Ovary (tissue), 9 donors: Measurements from ENCODE around the gene CRIM1. TPM values are rescaled to one million over a fixed set of nuclear protein-coding genes. Genes with fewer than 3 reads are reported as not detected.

Source experiments
- DNase-seq, 5 donors: peaks; one replicate each; pipeline ENCODE4 v3.0.0-alpha.2; 2019 to 2020
- H3K27ac ChIP-seq, 2 donors: fragments of 200-600 bp; one replicate each; pipeline versions ENCODE4 v1.5.1 to v1.8.0; 2019 to 2022
- H3K27me3 ChIP-seq: fragments of 200-600 bp; one replicate; pipeline ENCODE4 v1.8.0; 2022
- H3K36me3 ChIP-seq: fragments of 200-600 bp; sonication (generic); one replicate; pipeline ENCODE4 v1.5.1; 2019
- H3K4me1 ChIP-seq: one replicate; pipeline ENCODE4 v1.8.1; 2013; ENCODE audit warnings: mild to moderate bottlenecking, moderate library complexity; ENCODE audit not compliant: insufficient read depth
- H3K4me3 ChIP-seq: fragments of 200-600 bp; sonication (generic); one replicate; pipeline ENCODE4 v1.5.1; 2017
- H3K9me3 ChIP-seq, 2 donors: fragments of 200-600 bp in 1 of 2; sonication (generic) in 1 of 2; one replicate each; pipeline versions ENCODE4 v1.5.1 to v1.8.1; 2013 to 2019; ENCODE audit warnings: mild to moderate bottlenecking in 1 of 2, moderate library complexity in 1 of 2
- CTCF ChIP-seq, 3 donors: fragments of 450-650 bp in 2 of 3; fragments of 200-600 bp in 1 of 3; IDR thresholded peaks; one replicate each; pipeline versions ENCODE4 v1.5.1 to v1.8.0; 2016 to 2022; ENCODE audit warnings: antibody characterized with exemption in 3 of 3, mild to moderate bottlenecking in 1 of 3
- EP300 ChIP-seq: sonication (generic); formaldehyde crosslinking; IDR thresholded peaks from one replicate; pipeline ENCODE4 v1.6.1; 2017; ENCODE audit warnings: antibody characterized with exemption
- POLR2A ChIP-seq: fragments of 450-650 bp; IDR thresholded peaks from one replicate; pipeline ENCODE4 v1.6.1; 2017; ENCODE audit warnings: antibody characterized with exemption, mild to moderate bottlenecking, moderate library complexity
- WGBS, 3 donors: extraction: QIAGEN DNeasy Blood & Tissue Kit in 1 of 3; methylation state at CpG; one replicate each; pipeline versions ENCODE4 v1.1.5 to v1.1.7; 2013 to 2017; 5-methylcytosine and 5-hydroxymethylcytosine counted together
- intact Hi-C, 4 donors: fragments of 100-400 bp; cut with DNase I; formaldehyde crosslinking; loops; one replicate each; pipeline versions ENCODE4 v1.11.0 to v1.15.1; 2022 to 2023
- polyA plus RNA-seq, 2 donors: library from polyadenylated mRNA; stranded (reverse); fragments of 200-250 nt in 1 of 2; fragments of 350-450 nt in 1 of 2; fragmentation: Illumina TruSeq in 1 of 2; extraction: RNeasy Lipid Tissue Mini Kit (QIAGEN cat#74804) in 1 of 2; gene quantifications; one replicate each; pipeline ENCODE4 v1.2.3, GENCODE V29; 2013 to 2014
- total RNA-seq, 7 donors: library from RNA; depleted of rRNA in 2 of 7; stranded (reverse); fragments of >200 nt in 2 of 7; fragmentation: NEBNext Ultra II Directional in 3 of 7; extraction: Animal tissue kit (Norgen Biotek cat#: 25700) in 3 of 7; gene quantifications; one replicate each; pipeline versions ENCODE4 v1.1.0 to v1.2.4, GENCODE V29; 2016 to 2023
- donor health status: DM: no; HTN: no; CAD: no; lungs with moderate emphysema.
- donor health status: DM: no; HTN: no; CAD: no.
- donor health status: Bipolar disorder and iron deficiency.
- donor health status: DM: yes; HTN: yes; CAD: no.
- donor health status: DM: no; HTN: no; CAD: no.
- donor health status: DM: yes; HTN: yes; CAD: no.

CRIM1 gene
- total and polyA plus RNA-seq, 9 donors = 38.4 to 134 (median 65.0) TPM

GRCh38 chr2:36582951-36583350, 227.4 kb downstream of the CRIM1 start:
- 65 to 89% (median 68%) methylated on average over 3 of the region's 3 CpGs for WGBS, 3 donors
- TF ChIP-seq POLR2A (no peak), EP300 (no peak), CTCF (IDR thresholded peaks at IDR 0.05) (no peak)
- Histone ChIP-seq H3K27me3 (no peaks in the 10 kb centered on the region), H3K4me1 (peaks cover 1% of the 10 kb centered on the region), H3K27ac (no peak overlapping the region), H3K9me3 (no peaks in the 10 kb centered on the region), H3K4me3 (no peak overlapping the region), H3K36me3 (no peaks in the 10 kb centered on the region)
- intact Hi-C loops = no loop called here
- no peak for DNase-seq

DNA sequence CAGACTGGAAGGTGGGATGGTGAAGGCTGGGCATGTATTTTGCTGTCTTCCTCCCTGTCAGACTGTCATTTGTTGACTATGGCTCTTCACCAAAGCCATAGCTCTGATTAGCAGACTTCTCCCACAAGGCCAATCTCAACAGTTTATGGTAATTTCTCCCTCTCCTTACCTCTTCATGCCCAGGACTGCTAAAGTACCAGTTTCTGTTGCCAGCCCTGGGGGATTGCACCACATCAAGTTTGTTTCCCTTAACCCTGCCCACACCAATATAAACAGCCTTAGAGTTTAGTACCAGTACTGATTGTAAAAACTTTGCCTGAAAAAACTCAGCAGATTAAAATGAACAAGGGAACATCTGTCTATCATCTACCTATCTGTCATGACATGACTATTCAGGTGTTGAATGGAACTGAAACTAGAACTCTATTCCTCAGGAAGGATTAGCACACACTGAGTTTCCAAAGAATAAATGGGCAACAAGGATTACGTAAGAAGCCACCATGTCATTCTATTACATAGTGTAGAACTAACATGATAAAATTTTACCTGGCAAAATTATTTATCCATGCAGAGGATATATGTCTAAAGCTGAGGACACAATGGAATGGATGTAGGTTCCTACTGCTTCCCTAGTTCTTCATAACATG, 228.7 kb downstream of the CRIM1 start:
- DNase-seq = no peak
- no peak overlapping the region for H3K27ac ChIP-seq
- peaks cover 1% of the 10 kb centered on the region for H3K4me1 ChIP-seq
- no peaks in the 10 kb centered on the region for H3K27me3 ChIP-seq
- H3K4me3 ChIP-seq = no peak overlapping the region
- no peaks in the 10 kb centered on the region for H3K36me3 ChIP-seq
- WGBS, 3 donors = 96 to 100% (median 97%) methylated on average over 1 of the region's 1 CpG
- TF ChIP-seq EP300 (no peak), POLR2A (no peak), CTCF (IDR thresholded peaks at IDR 0.05) (no peak)
- H3K9me3 ChIP-seq = no peaks in the 10 kb centered on the region
- intact Hi-C loops = no loop called here

DNA sequence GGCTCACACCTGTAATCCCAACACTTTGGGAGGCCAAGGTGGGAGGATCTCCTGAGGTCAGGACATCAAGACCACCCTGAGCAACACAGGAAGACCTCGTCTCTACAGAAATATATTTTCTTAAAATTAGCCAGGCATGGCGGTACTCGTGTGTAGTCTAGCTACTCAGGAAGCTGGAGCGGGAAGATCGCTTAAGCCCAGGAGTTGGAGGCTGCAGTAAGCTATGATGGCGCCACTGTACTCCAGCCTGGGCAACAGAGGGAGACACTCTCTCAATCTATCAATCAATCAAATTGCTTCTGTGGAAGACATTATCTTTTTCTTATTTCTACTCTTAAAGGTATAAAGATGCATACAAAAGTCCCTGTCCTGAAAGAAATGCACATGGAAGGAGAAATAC, 231.1 kb downstream of the CRIM1 start:
- no peaks in the 10 kb centered on the region for H3K27me3 ChIP-seq
- no peak overlapping the region for H3K27ac ChIP-seq
- no peaks in the 10 kb centered on the region for H3K36me3 ChIP-seq
- DNase-seq = no peak
- no peaks in the 10 kb centered on the region for H3K9me3 ChIP-seq
- peaks cover 1% of the 10 kb centered on the region for H3K4me1 ChIP-seq
- intact Hi-C loops = no loop called here
- WGBS, 3 donors = 96 to 99% (median 97%) methylated on average over 6 of the region's 6 CpGs
- TF ChIP-seq EP300 (no peak), POLR2A (no peak), CTCF (IDR thresholded peaks at IDR 0.05) (no peak)
- no peak overlapping the region for H3K4me3 ChIP-seq

- no peak for DNase-seq
- WGBS, 3 donors = 84 to 92% (median 91%) methylated on average over 1 of the region's 1 CpG
- intact Hi-C loops = no loop called here
- peaks cover 1% of the 10 kb centered on the region for H3K4me1 ChIP-seq
- H3K4me3 ChIP-seq = no peak overlapping the region
- no peaks in the 10 kb centered on the region for H3K36me3 ChIP-seq
- TF ChIP-seq EP300 = no peak
- TF ChIP-seq CTCF (IDR thresholded peaks at IDR 0.05) = no peak
- TF ChIP-seq POLR2A = no peak
- no peak overlapping the region for H3K27ac ChIP-seq
- no peaks in the 10 kb centered on the region for H3K27me3 ChIP-seq
- no peaks in the 10 kb centered on the region for H3K9me3 ChIP-seq
Measured at GRCh38 chr2:36587101-36587500, 231.5 kb downstream of the CRIM1 start.
